ENCODE results near the gene ANKRD63.

Gene ANKRD63

GRCh38 chr15:40328176-40328575 is 45.3 kb upstream of the ANKRD63 start:
- H3K27ac ChIP-seq: no peak overlapping the region
- no peak for TF ChIP-seq CTCF (conservative IDR thresholded peaks at IDR 0.05)

- no peak for TF ChIP-seq CTCF (conservative IDR thresholded peaks at IDR 0.05)
These were observed 44.6 kb upstream of the ANKRD63 start for GRCh38 chr15:40327457-40327856.

GRCh38 chr15:40325700-40326099 is 42.8 kb upstream of the ANKRD63 start:
- H3K27ac ChIP-seq: no peak overlapping the region; the same call in 1 of the 2 replicates
- TF ChIP-seq CTCF (conservative IDR thresholded peaks at IDR 0.05): no peak

More at GRCh38 chr15:40327457-40327856, 44.6 kb upstream of the ANKRD63 start:
- H3K27ac ChIP-seq: no peak overlapping the region

GRCh38 chr15:40325188-40325587 is 42.3 kb upstream of the ANKRD63 start:
- H3K27ac ChIP-seq: peak overlapping the region; percentile 80; the same call in 1 of the 2 replicates
- TF ChIP-seq CTCF (conservative IDR thresholded peaks at IDR 0.05): no peak

- no peak for TF ChIP-seq CTCF (conservative IDR thresholded peaks at IDR 0.05)
- H3K27ac ChIP-seq: peak overlapping the region; percentile 80
These were observed 41.4 kb upstream of the ANKRD63 start for GRCh38 chr15:40323953-40324937.

GRCh38 chr15:40323239-40323952 is 40.5 kb upstream of the ANKRD63 start, which contains the start of gene INAFM2:
Gene INAFM2, plus strand, starts transcription at chr15:40323692. Its CDS starts 364 bp downstream, at chr15:40324056.
- peak; percentile 54 for TF ChIP-seq CTCF (conservative IDR thresholded peaks at IDR 0.05)
- peak within 1 kb of the TSS; percentile 80 for H3K27ac ChIP-seq

Data from VCaP (cell line).